G401 (cell line): Measurements from ENCODE around the gene COCH. TPM values are rescaled to one million over a fixed set of nuclear protein-coding genes. Genes with fewer than 3 reads are reported as not detected.
"Not testable (repeated sequence)": the region's sequence is repeated elsewhere in the genome, so short reads cannot be mapped to it uniquely, and the experiment has no call there.

Experiments used
- DNase-seq: peaks from one replicate; pipeline ENCODE4 v3.0.0-alpha.2; 2015; ENCODE audit warnings: low spot score
- in situ Hi-C: cut with HindIII; loops from 2 replicates; pipeline ENCODE4 v1.10.0; 2016; ENCODE audit warnings: low sequenced_read_pairs, mixed read lengths
- total RNA-seq: library from RNA; depleted of rRNA; stranded (reverse); fragments of >200 nt; shearing (Covaris generic); gene quantifications from 2 replicates; pipeline ENCODE4 v1.2.3, GENCODE V29; 2014; rRNA removed

Gene COCH
- total RNA-seq, 1 experiment from 2014 or later, result 0.07 TPM

GRCh38 chr14:30907659-30908057, 33.3 kb downstream of the COCH start:
- no peak for DNase-seq
- in situ Hi-C loops, result no loop called here

- no peak for DNase-seq
- in situ Hi-C loops, result no loop called here
Observed at GRCh38 chr14:30908826-30909225, 34.5 kb downstream of the COCH start.

GRCh38 chr14:30914812-30915211, 40.5 kb downstream of the COCH start:
- no peak for DNase-seq
- in situ Hi-C loops, result no loop called here

- DNase-seq, result no peak
- in situ Hi-C loops, result no loop called here
Observed at GRCh38 chr14:30915596-30915995, 41.2 kb downstream of the COCH start.

- in situ Hi-C loops, result no loop called here
- no peak for DNase-seq
Observed at GRCh38 chr14:30921305-30921704, 46.9 kb downstream of the COCH start.

- in situ Hi-C loops, result no loop called here
Observed at GRCh38 chr14:30921788-30922187, 47.4 kb downstream of the COCH start.

GRCh38 chr14:30925254-30925653, 50.9 kb downstream of the COCH start:
- no peak for DNase-seq
- in situ Hi-C loops, result no loop called here

More at GRCh38 chr14:30921788-30922187, 47.4 kb downstream of the COCH start:
- DNase-seq, result no peak

- no peak for DNase-seq
Observed at GRCh38 chr14:30928462-30928861, 54.1 kb downstream of the COCH start.

GRCh38 chr14:30933937-30934336, 59.6 kb downstream of the COCH start:
- in situ Hi-C loops, DNase-seq: not testable (repeated sequence)

More at GRCh38 chr14:30928462-30928861, 54.1 kb downstream of the COCH start:
- in situ Hi-C loops, result no loop called here

GRCh38 chr14:30935445-30935844, 61.1 kb downstream of the COCH start:
- no peak for DNase-seq
- in situ Hi-C loops, result no loop called here

GRCh38 chr14:30938617-30939016, 64.3 kb downstream of the COCH start:
- in situ Hi-C loops, result no loop called here
- DNase-seq, result no peak

Other genes with a start within 250 kb of the COCH start
- gene AP4S1, start 151.1 kb downstream of the COCH start, total RNA-seq, result 5.2 and 12.6 TPM in 2 replicates
- gene STRN3, start 151.8 kb downstream of the COCH start, total RNA-seq, result 53.1 and 70.6 TPM in 2 replicates